Daoy (cell line): Measurements from ENCODE around the gene COL17A1. TPM values are rescaled to one million over a fixed set of nuclear protein-coding genes. Genes with fewer than 3 reads are reported as not detected.

Experiments used
- DNase-seq: peaks from one replicate; pipeline ENCODE4 v3.0.0-alpha.2; 2015; ENCODE audit warnings: low read depth
- total RNA-seq: library from RNA; depleted of rRNA; stranded (reverse); fragments of >200 nt; shearing (Covaris generic); gene quantifications from 2 replicates; pipeline ENCODE4 v1.2.3, GENCODE V29; 2014; rRNA removed

Gene COL17A1
- 0.06 and 0.23 TPM in 2 replicates for total RNA-seq

DNA sequence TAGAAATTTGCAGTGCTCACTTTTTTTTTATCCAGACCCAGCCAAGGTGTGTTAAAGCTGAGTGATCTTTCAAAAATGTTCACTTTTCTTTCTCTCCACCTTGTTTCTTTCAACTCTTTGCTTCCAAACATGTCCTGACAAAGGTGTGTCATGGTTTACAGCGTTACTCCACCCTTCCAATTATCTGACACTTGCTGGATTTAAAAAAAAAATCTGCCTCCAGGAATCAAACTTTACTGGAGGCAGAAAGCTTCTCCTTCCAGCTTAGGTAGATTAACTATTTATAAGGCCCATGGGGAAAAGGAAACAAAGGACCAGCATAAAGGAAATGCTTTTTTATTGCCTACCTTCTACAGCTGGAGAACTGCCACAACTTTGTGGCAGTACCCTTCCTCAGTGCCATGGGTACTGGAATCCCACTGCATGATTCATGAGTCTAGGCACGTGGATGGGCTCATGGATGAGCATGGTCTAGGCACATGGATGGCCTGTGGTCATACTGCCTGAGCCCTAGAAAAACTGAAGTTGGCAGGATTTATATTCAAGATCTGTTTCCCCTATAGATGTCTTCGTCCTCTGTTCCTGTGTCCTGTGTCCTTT, at the start of gene COL17A1:
Gene COL17A1 (minus strand): TSS at position 80 of the 600 bp plus-strand sequence. CDS start 5,207 bp downstream, outside the sequence.
- peak; percentile 7 for DNase-seq

DNA sequence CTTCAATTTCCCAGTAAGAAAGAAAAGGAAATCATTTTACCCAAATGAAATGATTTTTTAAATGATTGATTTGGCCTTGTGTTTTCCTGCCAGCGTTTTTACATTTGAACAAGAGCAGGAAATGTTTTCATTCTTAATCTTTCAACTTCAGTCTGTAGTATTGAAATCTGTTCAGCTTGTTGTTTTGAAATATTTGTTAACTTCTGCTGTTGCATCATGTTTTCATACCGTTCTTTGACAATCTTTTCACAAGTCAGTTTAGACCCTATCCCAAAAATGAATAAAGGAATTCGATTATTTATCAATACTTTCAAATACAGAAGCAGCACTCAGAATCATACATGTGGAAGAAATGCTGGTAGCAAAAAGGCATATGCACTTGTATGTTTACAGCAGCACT, 44.4 kb upstream of the COL17A1 start:
- DNase-seq = no peak

DNA sequence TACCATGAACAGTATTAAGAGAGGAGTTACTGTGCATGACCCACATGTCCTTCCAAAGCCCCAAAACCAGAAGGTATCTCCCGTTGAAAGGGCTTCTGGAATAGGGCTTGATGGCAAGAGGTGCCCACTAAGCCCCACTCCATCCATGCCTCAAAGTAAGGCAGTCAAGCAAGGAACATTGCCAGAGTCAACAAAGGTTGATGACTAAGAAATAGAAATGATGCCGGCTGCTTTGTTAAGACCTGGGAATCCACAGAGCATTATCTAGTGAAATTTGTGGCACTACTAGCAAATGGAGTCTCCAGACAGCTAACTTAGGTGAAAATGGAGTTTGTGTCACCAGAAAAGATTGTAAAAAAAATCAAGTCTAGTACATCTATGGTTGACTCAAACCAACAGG, 42.5 kb upstream of the COL17A1 start:
- DNase-seq = peak; percentile 42

DNA sequence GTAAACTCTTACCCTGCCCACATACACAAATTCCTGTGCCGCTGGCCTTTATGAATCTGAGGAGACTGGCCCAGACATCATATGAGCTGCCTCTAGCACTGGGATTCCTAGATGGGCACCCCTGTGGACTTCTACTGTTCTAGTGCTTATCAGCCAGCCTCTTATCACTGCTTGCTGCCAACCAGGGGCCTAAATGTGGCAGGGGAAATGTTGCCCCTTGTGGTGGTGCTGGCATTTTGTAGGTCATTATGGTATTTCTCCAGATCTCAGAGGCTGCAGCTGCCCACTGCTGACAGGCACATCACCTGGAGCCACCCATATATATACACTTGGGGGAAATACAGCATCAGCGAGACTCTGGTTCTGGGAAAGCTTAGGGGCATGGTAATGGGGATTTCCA, 41.7 kb upstream of the COL17A1 start:
- DNase-seq = peak; percentile 17

DNA sequence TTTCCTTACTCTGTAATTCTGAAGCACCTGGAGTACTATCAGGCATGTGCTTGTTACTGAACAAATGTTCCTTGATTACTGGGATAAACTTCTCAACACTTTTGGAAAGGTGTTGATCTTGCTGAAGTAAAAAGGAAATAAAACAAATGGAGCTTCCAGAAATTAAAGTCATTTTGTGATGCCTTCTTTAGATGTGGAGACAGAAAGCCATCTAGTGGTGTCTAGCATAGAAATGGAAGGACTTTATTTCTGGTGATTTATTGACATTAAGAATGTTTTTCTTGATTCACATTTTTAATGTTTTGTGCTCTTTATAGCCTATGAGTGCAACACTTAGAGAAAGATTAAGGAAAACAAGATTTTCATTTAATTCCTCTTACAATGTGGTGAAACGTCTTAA, 37.7 kb upstream of the COL17A1 start:
- DNase-seq = no peak

DNA sequence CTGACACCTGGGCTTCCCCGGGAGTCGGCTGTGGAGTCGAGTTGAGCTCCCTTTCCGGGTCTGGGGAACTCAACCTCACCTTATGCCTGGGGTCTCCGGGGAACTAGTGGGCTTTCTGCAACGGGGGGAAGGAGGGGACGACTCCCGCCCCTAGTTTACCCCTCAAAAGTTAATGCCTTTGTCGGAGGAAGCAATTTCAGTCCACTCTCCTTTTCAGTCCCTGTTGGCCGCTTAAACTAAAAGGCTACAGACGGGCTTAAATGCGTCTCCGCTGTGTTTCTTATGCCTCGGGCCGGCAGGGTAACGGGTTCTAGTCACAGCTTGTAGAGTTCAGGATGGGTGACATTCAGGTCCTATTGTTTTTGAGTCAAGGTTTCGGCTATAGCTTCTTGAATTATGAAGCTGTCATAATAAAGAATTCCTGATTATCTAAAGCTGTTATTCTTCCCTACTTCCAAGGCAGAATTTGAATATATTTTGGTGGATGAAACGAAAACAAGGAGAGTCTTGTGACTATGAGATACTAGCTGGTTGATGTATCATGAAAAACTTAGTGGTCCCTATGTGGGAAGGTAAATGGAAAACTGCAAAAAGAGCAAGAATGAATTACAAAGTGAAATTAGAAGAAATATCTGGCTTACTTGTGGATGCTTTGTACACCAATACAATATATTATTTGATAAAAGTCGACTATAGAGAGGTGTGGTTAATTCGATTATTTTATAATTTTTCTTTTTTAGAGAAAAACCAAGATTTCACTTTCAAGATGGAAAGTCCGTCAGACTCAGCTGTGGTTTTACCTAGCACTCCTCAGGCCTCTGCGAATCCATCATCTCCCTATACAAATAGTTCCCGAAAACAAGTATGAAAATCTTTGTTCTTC, 36.8 kb upstream of the COL17A1 start:
- peak; percentile 15 for DNase-seq

DNA sequence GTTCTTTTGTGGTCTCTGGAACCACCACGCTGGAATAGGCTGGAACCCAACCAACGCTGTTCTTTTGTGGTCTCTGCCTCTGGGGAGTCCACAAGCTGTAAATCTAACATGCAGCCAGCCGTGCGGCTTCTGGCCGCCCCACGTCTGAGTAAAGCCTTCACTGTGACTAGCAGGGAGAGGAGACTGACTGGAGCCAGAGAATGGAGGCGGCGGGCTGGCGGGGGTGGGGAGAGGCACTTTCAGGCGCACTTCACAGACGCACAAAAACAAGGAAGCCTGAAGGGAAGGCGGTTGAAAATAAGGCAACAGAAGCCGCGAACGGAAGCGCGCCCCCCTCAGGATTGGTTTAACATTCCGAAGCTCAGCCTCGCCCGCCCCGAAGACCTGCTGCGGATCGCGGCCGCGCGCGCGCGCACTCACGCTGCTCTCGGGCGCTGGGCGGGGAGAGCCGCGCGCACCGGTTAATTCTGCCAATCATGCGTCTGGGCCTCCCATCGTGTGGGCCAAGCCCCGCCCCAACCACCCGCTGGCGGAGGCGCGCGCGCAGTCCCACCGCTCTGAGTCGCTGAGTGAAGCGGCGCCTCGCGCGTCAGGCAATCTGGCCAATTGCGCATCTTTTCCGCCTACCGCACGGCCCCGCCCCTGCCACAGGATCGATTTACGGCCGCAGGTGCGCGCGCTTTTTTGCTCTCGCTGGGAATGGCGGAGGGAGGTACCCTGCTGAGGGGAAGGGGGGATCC, 36.0 kb upstream of the COL17A1 start, which contains the start of gene SFR1:
Gene SFR1 (plus strand): TSS at position 687 of the 740 bp plus-strand sequence. CDS start 13 bp downstream, at position 700.
- DNase-seq = peak; percentile 98

DNA sequence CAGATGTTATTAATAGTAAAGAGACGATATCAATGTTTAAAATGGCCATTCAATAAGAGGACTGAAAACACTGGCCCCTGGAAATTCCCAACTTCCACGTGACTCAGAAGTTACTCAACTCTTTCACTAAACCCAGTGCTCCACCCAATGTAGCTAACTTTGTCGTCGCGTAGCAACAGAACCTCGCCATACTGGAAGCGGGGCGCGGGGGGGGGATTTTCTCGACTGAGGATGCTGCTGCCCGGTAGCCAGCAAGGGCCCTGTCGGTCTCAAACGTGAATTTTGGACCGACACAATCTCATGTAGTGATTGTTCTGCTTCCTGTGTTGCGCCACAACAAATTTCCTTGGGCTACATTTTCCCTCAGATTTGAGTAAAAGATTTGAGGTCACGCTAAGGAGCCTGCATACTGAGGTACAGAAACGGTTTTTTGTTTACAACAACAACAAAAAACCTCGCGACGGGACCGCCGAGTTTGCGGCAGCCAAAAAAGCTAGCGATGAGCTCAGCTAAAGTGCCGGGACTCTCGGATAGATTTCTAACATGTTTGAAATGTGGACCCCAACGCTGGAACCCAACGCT, 35.3 kb upstream of the COL17A1 start:
- peak; percentile 92 for DNase-seq

DNA sequence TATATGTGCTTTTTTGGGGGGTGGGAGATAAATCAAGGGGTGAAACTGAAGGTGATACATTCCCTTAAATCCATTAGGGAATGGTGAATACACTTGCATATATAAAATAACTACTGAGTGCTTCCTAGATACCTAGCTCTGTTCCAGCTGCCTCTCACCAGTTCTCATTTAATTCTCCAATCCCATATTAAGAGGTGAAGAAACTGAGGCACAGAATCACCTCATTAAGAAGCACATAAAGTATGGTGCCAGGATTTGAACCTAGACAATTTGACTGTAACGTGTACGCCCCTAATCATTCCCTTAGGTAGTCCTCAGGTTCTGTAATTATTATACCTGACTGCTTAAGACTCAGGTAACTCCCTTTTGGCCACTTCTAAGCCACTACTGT, 34.8 kb upstream of the COL17A1 start:
- DNase-seq = no peak

DNA sequence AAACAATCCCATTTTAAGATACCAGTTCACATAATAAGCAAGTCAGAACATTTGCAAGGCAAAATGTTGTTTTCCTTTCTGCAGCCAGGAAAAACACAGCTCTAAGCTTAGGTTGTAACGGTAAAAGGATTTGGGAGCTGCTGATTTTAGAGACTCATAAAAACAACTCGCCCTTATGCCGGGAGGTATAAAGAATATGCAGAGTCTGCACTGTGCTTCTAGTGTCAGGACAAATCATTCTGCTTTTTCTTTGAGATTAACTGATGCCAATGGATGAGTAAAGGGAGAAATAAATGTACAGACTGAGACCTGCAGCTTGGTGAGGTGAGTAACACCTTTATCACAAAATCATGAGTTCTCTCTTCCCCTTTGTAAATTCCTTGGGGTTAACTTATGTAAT, 34.3 kb upstream of the COL17A1 start:
- DNase-seq = no peak

DNA sequence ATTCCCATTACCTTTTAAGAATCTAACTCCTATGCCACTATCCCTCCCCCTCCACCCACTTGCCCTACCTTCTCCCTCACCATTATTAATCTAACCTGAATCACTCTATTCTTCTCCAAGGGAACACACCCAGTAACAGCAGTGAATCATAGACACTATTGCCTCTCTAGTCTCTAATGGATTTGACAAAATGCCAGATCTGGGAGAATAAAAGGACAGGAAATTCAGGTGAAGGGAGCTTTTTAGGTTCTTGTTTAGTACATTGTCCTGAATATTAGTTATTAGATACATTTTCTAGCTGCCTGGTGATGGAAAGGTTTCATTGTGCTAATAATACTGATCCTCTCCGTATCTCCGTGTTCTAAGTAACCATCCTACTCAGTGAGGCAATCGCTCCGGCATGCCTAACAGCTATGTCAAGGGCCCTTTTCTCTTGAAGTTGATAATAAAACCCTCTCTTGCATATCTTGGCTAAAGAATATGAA, 32.2 kb upstream of the COL17A1 start:
- peak; percentile 59 for DNase-seq

DNA sequence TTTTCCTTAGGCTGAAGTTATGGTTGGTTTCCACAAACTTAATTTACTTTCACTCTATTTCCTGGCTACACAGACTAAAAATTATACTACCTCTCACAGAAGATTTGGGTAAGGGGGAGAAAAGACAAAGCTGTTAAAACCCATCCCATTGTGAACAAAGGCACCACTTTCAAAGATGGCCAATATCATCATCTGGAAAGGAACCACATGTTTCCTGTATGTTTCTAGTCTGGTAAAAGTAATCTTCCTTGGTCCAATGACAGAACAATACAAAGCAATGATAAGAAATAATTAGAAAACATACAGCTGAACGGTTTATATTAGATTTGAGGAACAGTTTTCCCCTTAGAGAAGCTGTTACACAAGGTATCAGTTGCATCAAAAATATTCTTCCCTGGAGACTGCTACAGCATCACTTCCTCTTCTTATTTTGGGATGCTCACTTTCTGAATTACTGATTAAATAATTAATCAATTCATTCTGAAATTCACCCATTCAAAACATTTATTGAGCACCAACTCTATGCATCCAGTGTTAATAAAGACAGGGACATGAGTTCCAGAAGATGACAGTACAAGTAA, 27.8 kb upstream of the COL17A1 start:
- DNase-seq = no peak

DNA sequence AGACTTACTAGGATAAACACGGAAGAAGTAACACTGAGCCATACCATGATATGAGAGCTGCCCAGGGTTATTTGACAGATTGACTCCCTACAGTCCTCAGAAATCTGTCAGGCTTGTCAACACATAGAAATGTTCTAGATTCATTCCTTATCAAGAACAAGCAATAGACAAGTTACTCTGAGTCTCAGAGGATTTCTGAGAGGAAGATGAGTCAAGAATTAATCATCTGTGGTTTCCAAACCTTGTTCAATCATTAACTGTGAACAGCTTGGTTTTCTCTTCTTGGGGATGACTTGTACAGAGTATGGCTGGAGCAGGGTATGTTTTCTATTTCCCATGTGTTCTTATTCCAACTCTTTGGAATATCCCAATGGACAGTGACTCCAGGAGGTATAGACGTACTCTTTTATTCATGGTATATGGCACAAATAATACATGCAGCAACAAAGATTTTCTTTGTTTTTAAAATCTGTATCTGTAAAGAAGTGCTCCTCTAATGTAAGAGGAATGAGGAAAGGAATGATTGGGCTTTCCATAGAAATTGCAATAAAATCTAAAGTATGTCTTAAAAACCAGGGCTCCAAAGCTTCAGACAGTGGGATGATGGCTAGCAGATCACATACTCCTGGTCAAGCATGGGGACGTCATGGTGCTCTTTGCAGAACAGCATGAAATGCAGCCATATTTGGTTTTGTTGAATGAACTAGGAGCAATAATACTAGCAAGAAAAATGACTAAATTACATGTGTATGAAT, 24.4 kb upstream of the COL17A1 start:
- DNase-seq = peak; percentile 38

DNA sequence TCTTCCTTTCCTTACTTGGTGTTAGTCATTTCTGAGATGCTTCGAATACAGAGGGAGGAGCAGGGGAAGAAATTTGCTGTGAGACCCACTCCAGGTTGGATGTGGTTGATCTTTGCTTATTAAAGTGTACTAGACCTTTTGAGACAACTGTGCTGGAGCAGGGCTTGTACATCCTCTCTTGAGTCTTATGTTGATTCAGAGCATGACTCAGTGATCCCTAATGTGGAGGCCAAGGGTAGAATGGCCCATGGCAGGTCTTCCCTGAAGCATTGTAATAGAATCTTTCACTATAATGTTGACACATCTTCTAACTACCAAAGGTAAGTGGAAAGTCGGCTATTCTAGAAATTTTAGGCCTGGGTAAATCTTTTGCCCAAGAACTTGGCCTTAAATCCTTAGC, 19.2 kb upstream of the COL17A1 start:
- DNase-seq = no peak

DNA sequence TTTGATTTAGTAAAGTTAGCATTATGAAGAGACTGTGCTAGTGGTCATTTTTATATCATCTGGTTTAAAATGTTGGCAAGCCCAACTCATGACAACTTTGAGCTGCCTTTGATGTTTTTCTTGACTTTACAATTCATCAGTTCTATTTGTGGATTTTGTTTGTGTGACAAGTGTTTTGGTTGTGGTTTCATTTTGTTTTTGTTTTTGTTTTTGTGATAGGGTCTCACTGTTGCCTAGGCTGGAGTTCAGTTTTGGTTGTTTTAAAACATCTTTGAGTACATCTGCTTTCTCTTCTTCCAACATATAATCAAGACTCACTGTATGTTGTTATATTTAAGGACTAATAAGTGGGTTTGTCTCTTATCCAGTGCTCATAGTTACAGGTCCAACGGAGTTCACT, 18.7 kb upstream of the COL17A1 start:
- no peak for DNase-seq

DNA sequence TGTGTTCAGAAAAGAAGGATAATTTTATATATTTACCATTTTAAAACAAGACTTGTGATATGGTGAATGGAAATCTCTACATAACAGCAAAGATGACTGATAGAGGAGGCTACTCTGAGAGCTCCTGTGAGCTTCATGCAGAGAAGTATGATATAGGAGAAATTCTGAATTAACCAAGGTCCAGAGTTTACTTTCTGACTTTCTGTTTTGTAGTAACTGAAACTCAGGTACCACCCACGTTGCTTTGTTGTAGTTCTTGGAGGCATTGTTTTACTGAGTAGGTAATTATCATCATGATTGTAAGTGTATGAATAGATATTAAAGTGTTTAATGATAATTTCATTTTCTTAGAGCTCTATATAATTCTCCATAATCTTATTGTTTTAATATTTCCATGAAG, 18.3 kb upstream of the COL17A1 start:
- DNase-seq = no peak

DNA sequence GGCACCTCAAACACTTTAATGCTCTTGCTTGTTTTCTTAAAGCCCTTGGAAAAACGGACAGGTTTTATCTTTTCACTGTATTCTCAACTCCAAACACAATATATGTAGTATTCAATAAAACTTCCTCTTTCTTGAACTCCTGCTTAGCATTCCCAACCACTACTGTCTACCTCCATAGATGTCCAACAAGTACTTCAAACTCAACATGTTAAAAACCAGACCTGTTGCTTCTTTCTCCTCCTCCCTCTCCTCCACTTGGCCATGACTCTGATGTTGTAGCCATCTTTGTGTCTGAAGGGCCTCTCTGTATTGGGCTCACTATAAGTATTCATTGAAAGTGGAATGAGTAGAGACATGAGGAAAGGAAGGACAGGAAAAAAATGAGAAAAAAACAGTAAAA, 16.2 kb upstream of the COL17A1 start:
- DNase-seq = no peak

DNA sequence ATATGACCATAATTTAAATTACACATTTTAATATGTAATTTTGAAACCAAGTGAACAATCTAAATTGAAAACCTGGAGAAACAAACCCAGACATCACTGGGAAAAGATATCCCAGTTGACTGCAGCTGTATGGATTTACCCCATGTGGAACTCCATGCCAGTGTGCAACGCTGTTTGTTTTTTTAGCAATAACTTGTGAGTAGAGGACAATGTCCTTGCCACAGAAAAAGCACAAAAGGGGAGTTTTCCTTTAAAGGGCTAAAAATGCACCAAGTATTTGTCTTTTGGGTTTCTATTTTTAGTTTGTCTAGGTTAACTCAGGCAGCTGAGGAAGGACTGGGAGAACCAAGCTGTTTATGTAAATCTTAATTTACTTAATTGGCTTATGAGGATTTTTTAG, 15.1 kb upstream of the COL17A1 start:
- DNase-seq = no peak

DNA sequence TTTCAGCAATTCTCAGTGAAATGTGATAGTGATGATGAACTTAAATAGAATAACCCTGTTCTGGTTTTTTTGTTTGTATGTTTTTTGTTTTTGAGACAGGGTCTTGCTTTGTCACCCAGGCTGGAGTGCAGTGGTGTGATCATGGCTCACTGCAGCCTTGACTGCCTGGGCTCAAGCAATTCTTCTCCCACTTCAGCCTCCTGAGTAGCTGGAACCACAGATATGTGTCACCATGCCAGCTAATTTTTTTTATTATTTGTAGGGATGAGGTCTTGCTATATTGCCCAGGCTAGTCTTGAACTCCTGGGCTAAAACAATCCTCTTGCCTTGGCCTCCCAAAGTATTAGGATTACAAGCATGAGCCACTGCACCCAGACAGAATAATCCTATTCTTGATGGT, 14.3 kb upstream of the COL17A1 start:
- DNase-seq = peak; percentile 21

DNA sequence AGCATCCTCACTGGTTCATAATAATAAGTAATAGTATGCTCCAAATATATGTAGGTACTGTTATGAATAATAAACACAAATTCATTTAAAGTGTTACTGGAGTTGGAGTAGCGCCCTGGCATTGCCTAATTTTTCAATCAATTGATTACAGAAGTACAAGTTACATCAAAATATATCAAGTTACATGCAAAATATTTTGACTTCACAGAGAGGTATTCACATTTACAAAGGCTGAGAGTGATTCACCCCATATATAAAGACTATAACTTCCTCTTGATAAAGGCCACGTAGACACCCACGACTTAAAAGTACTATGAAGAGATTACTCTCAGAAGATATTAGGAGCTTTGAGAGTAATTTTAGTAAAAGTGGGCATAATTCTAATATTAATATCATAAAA, 13.6 kb upstream of the COL17A1 start:
- no peak for DNase-seq
